GM18511 (cell line): ENCODE data around the gene EDIL3.
A peak's percentile ranks its signal among the peaks of the same experiment; 100 is the strongest.
"Not testable (repeated sequence)": the region's sequence is repeated elsewhere in the genome, so short reads cannot be mapped to it uniquely, and the experiment has no call there.

Experiments
- ATAC-seq: cut with Tn5 transposase; IDR thresholded peaks from one replicate; pipeline ENCODE4 v1.9.1; 2021; ENCODE audit warnings: mild to moderate bottlenecking, moderate library complexity; ENCODE audit not compliant: unreplicated experiment

The EDIL3 gene

DNA sequence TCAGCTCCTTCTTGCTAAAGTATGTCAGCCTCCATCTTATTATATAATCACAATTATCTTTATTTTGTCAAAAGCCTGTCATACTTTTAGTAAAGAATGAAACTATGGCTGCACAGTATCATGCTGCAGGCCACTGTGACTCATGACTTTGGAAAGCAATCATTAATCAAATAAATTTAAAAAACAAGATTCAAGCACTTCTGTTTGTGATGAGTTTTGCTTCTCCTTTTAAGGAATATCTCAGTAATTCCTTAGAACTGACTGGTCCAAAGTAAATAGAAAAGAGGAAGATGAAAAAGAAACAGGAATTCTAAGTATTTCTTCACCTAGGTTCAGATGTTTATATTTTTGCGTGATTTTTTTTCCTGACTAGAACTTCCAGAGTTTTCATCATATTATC, 83.1 kb downstream of the EDIL3 start:
- no peak for ATAC-seq

- no peak for ATAC-seq
These were observed 84.7 kb downstream of the EDIL3 start for GRCh38 chr5:84299959-84300358.

DNA sequence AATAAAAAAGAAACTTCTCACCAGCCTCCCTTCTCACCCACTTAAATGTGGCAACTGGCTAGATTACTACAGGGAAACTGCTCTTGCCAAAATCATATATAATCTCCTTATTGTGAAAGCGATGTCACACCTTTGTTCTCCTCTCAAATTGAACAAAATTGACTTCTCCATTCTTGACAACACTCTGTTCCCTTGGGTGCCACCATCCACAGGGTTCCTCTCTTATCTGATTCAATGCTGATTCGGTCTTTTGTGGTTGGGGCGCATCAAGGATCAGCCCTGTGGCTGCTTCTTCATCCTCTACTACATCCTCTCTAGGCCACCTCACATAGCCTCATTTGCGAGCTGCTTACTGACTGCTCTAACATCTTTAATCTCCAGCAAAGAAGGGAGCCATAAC, 86.1 kb downstream of the EDIL3 start:
- no peak for ATAC-seq

DNA sequence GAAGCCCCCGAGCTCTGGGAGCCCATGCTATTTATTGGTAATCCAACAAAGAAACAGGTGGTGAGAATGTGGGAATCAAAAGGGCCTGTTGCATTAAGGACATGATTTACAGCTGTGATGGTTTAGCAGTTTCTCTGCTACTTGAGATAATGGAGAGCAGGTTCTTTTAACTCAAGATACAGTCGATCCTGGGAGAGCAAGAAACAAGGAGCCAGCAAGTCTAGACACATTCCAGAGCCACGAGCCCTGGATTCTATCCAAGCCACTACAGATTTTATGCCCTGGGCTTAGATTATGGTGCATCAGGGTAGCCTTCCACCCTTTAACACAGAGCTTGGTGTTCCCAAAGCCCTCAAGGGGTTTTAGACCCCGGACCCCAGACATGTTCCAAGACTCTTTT, 87.0 kb downstream of the EDIL3 start:
- not testable (repeated sequence) for ATAC-seq

GRCh38 chr5:84292788-84293653, 91.7 kb downstream of the EDIL3 start:
- ATAC-seq = no peak

- ATAC-seq = no peak
These were observed 92.6 kb downstream of the EDIL3 start for GRCh38 chr5:84292000-84292642.

GRCh38 chr5:84290673-84291072, 94.0 kb downstream of the EDIL3 start:
- no peak for ATAC-seq

DNA sequence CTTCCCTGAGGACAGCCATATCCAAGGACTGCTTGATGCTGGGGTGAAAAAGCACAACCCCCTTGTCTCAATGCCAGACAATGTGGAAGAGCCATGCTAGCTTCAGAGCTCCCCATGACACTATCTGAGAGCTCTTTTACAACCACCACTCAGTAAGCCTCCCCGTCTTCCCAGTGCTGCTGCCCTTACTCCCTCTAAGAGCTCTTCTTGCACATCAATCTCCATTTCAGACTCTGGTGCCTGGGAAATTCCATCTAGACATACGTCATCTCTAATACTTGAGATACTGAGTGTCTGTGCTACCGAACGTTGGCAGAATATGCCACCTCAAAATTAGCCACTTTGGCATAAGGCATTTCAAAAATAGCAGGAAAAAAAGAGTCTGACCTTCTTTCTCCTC, 94.5 kb downstream of the EDIL3 start:
- no peak for ATAC-seq

GRCh38 chr5:84287951-84288350, 96.7 kb downstream of the EDIL3 start:
- peak; percentile 88 for ATAC-seq

DNA sequence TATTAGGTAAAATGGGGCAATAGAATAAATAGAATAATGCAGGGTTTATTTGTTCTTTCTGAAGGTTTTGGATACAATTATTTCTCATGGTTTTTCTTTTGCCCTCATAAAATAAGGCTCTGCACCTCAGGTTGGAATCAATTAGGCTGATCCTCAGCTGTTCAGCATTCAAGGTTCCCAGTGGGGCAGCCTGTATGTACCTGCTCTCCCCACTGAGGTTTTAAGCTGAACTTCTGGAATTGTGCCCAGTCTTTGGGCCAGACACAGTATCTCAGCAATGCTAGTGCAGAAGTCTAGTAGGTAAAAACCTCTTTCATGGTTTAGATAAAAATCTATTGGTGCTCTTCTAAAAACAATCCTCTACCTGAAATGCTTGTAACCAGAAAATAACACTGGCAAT, 98.0 kb downstream of the EDIL3 start:
- ATAC-seq = no peak

DNA sequence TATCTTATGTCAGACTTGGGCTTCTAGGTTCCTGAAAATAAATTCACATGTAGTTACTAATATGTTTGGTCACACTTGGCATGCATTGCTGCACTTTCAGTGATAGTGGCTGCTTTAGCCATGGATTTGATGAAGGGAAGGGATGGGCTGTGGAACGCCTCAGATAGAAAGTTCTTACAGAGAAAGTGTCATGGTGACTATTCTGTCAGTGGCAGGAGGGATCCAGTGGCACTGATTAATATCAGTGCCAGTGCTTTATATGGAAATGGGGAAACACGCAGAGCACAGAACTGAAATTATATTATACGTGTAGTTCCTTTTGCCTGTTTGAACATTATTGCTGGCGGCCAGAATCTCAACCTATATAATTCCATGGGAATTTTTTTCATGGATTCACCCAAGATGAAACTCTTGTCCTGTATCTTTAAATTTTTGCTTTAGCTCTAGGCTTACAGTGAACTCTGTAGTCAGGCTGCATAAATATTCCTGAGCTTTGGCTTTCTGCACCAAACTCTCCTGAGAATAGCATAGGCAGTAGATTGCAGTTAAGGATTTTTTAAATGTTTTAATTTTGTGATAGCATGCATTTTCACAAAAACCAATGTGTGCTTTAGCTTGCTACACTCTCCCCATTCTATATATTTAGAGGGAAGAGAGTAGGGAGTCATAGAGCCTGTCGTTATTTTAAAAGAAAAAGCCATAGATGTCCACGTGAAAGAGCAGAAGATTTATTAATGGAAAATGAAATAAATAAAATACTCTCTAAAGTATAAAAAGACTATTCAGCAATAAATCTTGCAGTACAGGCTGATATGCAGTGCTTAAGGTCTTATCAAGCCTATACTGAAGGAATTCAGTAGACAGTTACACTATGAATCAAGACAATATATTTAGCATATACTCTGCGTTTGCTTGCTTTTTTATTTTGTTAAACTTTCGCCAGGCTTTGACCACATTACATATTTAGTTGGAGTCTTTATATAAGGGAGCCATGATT, 98.7 kb downstream of the EDIL3 start:
- no peak for ATAC-seq

GRCh38 chr5:84281383-84281782, 103.3 kb downstream of the EDIL3 start:
- no peak for ATAC-seq

DNA sequence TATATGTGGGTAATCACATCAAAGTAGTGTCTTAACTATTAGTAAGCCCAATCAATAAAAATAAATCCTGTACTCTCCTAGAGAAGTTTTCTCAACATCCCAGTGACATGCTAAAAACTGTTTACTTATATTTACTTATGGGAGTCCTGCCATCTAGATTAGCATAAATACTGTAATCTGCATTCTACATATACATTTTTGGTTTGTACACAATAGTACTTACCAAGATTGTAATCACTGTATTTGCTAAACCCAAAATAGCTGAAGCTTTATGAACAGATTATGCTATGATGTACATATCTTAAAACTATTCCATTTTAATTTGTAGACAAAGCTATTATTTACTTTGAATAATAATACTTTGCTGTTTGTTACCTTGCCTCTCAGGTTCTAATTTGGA, 105.4 kb downstream of the EDIL3 start:
- ATAC-seq = no peak

DNA sequence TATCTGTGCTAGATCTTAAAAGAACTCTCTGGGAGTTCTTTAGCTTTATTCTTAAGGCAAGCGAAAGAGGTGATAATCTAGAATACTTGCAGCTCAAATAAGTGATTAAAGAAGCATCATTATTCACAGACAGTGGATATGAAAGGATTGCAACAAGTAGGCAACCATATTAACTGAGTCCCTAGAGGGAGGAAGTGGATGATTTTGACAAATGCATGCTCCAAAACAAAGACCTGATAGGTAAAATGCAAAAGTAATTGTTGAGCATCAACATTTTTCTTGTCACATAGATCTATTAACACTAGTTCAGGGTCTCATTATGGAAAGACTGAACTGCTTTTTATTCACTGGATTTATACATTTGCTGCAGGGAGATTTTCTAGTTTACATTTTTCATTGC, 109.1 kb downstream of the EDIL3 start:
- no peak for ATAC-seq

DNA sequence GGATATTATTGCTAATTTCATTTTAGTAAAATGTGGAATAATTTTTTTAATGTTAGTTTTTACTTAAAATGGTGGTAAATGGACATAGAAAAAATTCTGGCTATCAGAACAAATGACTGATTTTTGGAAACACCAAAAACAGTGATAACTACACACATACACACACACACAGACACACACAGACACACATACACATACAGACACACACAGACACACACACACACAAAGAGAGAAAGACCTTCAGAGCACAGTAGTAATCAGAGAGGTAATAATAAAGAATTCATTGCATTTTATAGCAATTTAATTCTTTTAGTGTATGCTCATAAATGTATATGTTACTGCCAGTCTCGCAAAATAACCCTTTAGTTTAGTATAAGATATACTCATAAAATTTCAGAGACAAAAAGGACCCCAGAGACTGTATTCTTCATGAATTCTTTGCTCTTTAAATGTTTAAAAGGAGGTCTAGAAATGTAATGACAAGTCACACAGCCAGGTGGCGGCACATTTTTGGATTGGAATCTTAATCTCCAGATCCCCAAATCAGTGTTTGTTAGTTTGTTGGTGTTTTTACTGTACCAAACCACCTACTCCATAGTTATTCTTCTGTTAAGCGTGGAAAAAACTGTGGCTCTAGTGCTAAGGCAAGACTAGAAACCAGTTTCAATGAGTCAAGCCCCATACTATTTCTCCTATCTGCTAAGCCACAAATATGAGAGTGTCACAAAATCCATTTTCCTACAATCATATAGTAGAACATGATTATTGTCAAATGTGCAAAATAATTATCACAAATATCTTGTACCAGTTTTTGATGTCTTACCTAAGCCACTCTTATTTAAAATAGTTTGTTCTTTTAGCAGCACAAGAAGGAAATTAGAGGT, 109.9 kb downstream of the EDIL3 start:
- peak; percentile 55 for ATAC-seq

DNA sequence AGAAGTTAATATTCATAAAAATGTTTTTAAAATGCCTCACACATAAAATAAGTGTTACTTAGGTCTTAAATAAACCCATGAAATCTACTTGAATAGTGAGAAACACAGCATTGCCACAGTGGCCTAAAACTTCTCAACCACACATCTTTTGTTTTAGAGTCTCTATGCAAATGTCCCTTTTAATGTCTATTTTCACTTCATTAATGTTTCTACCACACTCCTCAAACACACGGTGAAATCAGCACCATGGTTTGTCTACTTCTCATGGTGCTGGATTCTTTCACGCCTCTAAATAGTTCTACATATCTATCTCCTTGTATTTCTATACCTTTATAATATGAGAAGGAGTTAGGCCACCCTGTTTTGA, 111.2 kb downstream of the EDIL3 start:
- ATAC-seq = peak; percentile 48

DNA sequence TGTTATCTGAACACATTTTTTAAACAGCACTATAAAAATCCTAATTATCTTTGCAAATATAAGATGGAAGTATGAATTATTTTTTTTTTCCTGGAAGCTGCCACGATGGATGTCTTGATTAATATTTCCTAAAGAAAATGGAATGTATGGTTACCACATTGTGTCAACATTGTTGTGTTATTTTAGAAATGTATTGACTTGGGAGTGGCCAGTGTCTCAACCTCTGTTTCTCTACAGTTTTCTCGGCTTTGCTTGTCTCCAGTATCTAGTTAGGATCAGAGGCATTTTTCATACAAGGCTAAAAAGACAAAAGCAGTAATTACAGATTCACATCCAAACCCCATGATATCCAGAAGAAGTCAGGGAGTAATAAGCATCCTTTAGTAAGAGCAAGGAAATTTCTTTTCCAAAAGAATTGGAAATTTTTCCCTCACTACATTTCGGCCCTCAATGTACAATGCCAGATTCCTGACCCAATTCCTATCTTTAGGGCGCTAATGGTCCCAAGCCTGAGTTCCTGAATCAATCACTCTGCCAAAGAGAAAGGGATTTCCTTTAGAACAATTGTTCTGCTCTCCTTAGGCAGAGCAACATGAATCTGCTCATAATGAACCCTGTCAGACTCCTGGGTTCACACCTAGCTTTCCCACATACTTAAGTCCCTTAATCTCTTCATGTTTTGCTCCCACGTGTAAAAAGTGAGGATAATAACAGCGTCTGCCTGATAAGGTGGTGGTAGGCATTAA, 111.7 kb downstream of the EDIL3 start:
- ATAC-seq = no peak

DNA sequence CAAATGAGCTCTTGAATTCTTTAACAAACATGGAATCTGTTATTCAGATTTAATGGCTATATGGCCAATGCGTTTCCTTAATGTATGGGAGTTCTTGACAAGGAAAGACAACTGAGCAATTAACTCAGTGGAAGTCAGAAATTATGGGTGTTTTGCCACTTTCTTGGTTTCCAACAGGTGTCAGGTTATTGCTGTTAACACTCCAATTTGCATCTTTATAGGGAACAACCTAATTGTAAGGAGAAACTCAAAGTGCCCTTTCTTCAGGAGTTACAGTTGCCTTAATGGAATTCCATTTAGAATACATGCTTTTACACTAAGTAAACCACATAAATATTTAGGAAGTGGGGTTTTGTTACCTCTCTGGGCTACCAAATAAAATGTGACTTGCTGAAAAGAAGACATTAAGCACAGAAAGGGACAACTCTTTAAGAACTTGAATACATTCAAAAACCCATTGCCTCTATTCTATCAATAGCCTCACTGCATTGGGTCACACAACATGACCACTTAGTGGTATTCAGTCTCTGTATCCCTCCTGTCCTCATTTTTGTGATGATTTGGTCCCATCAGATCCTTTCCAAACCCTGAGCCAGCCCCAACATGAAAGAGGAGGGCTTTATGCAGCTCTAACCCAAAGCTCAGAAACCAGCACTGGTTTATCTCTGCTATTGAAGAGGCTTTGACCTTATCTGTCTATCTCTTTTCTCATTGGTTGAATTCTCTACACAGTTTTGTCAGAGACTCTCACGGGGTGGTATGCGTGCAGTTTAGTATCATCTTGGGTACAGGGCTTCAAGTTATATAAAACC, 118.7 kb downstream of the EDIL3 start:
- ATAC-seq = no peak

DNA sequence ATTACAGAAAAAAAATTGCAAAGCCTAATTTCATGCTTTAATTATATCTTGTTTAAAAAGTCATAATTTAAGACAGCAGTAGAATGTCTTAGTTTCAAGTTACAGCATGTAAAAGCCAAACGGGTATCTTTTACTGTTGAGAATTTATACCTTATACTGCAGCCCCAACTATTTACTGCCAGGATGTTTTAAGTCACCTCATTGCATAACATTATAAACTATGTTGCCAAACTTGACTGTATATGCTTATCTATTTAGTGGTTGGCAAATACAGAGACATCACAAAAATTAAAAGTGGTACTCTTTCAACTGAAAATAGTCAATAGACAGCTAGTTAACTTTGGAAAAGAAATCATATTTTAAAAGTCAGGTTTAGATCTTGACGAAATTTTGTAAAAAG, 119.5 kb downstream of the EDIL3 start:
- ATAC-seq = no peak
